Measurements from ENCODE around the gene BRPF1. TPM values are rescaled to one million over a fixed set of nuclear protein-coding genes. Genes with fewer than 3 reads are reported as not detected.

Gene BRPF1
- total RNA-seq, 1 experiment from 2014 or later = 20.4 TPM

DNA sequence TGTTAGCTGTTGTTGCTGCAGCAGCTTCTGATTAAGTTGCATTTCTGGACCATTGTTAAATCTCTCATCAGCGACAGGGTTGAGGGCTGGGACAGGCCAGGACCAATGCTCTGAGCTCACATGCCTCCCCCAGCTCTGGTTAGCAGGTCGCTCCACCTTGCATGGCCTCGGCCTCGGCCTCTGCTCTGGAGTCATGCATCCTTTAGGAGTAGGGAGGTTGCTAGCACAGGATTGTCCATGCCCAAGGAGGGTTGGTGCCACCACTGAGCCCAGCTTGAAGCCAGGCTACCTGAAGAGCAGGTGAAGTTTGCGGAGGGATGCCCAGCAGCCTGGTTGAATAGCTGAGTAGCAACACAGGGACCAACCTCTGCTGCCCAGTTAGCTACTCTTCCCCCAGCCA lies 39.1 kb upstream of the BRPF1 start:
- H3K4me3 Mint-ChIP-seq (ENCODE audit: low read depth, unreplicated experiment) = no peak overlapping the region
- H3K4me1 Mint-ChIP-seq (ENCODE audit: low read depth, unreplicated experiment) = no peaks in the 10 kb centered on the region

DNA sequence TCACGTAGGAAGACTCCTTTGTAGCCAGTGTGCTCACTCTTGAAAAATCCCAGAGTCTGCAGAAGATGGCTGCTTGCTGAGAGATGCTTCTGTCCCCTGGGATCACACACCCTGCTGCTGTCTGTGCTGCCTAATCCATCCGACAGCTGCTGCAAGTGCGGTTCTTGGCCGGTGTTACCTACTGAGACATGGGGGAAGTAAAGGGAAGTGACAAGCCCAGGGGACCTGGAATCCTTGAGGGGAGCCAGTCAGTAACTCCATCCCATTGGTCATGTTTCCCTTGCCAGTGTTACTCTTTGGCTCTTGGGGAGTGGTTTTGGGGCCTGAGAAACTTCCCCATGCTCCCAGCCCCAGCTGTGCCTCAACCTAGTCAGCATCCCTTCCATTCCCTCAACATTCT lies 36.2 kb upstream of the BRPF1 start:
- TF ChIP-seq, protein P1, sequence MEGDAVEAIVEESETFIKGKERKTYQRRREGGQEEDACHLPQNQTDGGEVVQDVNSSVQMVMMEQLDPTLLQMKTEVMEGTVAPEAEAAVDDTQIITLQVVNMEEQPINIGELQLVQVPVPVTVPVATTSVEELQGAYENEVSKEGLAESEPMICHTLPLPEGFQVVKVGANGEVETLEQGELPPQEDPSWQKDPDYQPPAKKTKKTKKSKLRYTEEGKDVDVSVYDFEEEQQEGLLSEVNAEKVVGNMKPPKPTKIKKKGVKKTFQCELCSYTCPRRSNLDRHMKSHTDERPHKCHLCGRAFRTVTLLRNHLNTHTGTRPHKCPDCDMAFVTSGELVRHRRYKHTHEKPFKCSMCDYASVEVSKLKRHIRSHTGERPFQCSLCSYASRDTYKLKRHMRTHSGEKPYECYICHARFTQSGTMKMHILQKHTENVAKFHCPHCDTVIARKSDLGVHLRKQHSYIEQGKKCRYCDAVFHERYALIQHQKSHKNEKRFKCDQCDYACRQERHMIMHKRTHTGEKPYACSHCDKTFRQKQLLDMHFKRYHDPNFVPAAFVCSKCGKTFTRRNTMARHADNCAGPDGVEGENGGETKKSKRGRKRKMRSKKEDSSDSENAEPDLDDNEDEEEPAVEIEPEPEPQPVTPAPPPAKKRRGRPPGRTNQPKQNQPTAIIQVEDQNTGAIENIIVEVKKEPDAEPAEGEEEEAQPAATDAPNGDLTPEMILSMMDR (IDR thresholded peaks at IDR 0.05; ENCODE audit: unreplicated experiment) = no peak
- DNase-seq = no peak
- no peaks in the 10 kb centered on the region for H3K9me3 Mint-ChIP-seq (ENCODE audit: low read depth, unreplicated experiment)
- no TSS peak for BruUV-seq (replicated peaks)
- H3K4me3 Mint-ChIP-seq (ENCODE audit: low read depth, unreplicated experiment) = no peak overlapping the region
- H3K4me1 Mint-ChIP-seq (ENCODE audit: low read depth, unreplicated experiment) = no peaks in the 10 kb centered on the region
- CTCF ChIA-PET = no interaction called here
- no peaks in the 10 kb centered on the region for H3K36me3 Mint-ChIP-seq (ENCODE audit: insufficient read depth, unreplicated experiment)
- intact Hi-C loops (cut with micrococcal nuclease; ENCODE audit: unreplicated experiment) = no loop called here
- no peaks in the 10 kb centered on the region for H3K27me3 Mint-ChIP-seq (ENCODE audit: unreplicated experiment)
- no peak overlapping the region for H3K27ac Mint-ChIP-seq (ENCODE audit: unreplicated experiment)

More for the DNA sequence above, 39.1 kb upstream of the BRPF1 start:
- Mint-ChIP-seq H3K27me3 (ENCODE audit: unreplicated experiment) (no peaks in the 10 kb centered on the region), H3K27ac (ENCODE audit: unreplicated experiment) (no peak overlapping the region), H3K9me3 (ENCODE audit: low read depth, unreplicated experiment) (no peaks in the 10 kb centered on the region), H3K36me3 (ENCODE audit: insufficient read depth, unreplicated experiment) (peaks cover 10% of the 10 kb centered on the region)
- TF ChIP-seq, protein P1 (IDR thresholded peaks at IDR 0.05; ENCODE audit: unreplicated experiment) = no peak
- intact Hi-C loops (cut with micrococcal nuclease; ENCODE audit: unreplicated experiment) = no loop called here
- no TSS peak for BruUV-seq (replicated peaks)
- CTCF ChIA-PET = no interaction called here
- no peak for DNase-seq

DNA sequence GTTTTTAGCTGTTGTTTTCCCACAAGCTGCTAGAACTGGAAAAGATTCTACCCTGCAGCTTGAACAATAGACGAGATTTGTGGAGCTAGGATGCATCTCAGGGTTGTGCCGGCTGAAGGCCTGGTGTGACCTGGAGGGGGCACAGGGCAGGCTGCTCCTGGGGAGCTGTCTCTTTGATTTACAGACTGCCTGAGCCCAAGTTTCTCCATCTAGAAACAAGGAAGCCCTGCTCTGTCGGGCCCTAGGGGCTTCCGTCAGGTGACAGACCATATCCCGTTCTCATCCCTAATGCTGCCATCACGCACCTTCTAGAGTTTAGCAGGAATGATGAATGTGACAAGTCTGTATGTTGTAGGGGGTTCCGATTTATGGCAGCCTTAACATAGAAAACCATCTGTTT lies 35.8 kb upstream of the BRPF1 start:
- Mint-ChIP-seq H3K4me1 (ENCODE audit: low read depth, unreplicated experiment) (no peaks in the 10 kb centered on the region), H3K4me3 (ENCODE audit: low read depth, unreplicated experiment) (no peak overlapping the region)

DNA sequence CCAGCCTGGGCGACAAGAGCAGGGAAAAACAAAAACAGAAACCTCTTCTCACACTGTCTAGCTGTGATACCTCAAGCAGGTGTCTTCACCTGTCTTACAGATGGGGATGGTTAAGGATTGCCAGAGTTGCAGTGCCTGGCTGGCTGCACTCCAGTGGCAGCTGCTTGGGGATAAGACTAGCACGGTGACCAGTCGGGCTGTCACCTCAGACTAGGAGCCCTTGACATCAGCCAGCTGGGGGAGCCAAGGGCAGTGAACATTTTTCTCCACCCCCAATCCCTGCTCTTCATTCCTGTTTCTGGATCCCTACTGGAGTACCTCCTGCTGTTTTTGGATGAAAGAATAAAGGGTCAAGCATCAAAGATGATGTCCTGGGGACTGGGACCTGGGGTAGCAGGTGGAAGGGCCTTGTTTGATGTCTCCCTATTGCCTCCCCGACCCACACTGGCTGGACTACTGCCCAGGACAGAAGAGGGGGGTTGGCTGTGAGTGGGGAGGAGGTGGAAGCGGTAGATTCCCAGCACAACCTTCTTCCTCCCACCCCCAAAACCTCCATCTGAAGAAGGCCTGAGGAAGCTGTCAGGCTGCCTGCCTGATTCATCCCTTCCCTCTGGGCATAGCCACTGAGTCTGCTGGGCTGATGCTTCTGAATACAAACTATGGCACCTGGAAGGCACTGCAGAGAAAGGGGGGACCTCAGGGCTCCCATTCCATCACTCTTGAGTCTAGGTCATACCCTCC lies 34.9 kb upstream of the BRPF1 start:
- Mint-ChIP-seq H3K4me3 (ENCODE audit: low read depth, unreplicated experiment) (no peak overlapping the region), H3K27me3 (ENCODE audit: unreplicated experiment) (no peaks in the 10 kb centered on the region), H3K4me1 (ENCODE audit: low read depth, unreplicated experiment) (no peaks in the 10 kb centered on the region), H3K36me3 (ENCODE audit: insufficient read depth, unreplicated experiment) (no peaks in the 10 kb centered on the region), H3K27ac (ENCODE audit: unreplicated experiment) (no peak overlapping the region), H3K9me3 (ENCODE audit: low read depth, unreplicated experiment) (no peaks in the 10 kb centered on the region)
- BruUV-seq (replicated peaks) = no TSS peak
- no peak for DNase-seq
- CTCF ChIA-PET = no interaction called here
- TF ChIP-seq, protein P1 (IDR thresholded peaks at IDR 0.05; ENCODE audit: unreplicated experiment) = no peak
- intact Hi-C loops (cut with micrococcal nuclease; ENCODE audit: unreplicated experiment) = no loop called here

More for the DNA sequence above, 35.8 kb upstream of the BRPF1 start:
- intact Hi-C loops (cut with micrococcal nuclease; ENCODE audit: unreplicated experiment) = no loop called here
- CTCF ChIA-PET = no interaction called here
- Mint-ChIP-seq H3K36me3 (ENCODE audit: insufficient read depth, unreplicated experiment) (no peaks in the 10 kb centered on the region), H3K27me3 (ENCODE audit: unreplicated experiment) (no peaks in the 10 kb centered on the region), H3K9me3 (ENCODE audit: low read depth, unreplicated experiment) (no peaks in the 10 kb centered on the region), H3K27ac (ENCODE audit: unreplicated experiment) (no peak overlapping the region)
- TF ChIP-seq, protein P1 (IDR thresholded peaks at IDR 0.05; ENCODE audit: unreplicated experiment) = no peak
- no peak for DNase-seq
- BruUV-seq (replicated peaks) = no TSS peak

Measured in Calu3 (cell line).